SJSA1 (cell line): ENCODE results near the gene BABAM1. TPM values are rescaled to one million over a fixed set of nuclear protein-coding genes. Genes with fewer than 3 reads are reported as not detected.

Experiments used
- DNase-seq, 2 experiments: peaks; one replicate each; pipeline ENCODE4 v3.0.0-alpha.2; 2015 to 2020; ENCODE audit warnings: low spot score in 2 of 2, low read depth in 1 of 2
- H3K27ac ChIP-seq: fragments of 250-450 bp; sonication (Bioruptor Pico); 2 replicates; pipeline ENCODE4 v1.5.1; 2020; ENCODE audit warnings: mild to moderate bottlenecking, moderate library complexity
- H3K27me3 ChIP-seq: fragments of 250-450 bp; sonication (Bioruptor Pico); replicated peaks from 2 replicates; pipeline ENCODE4 v1.5.1; 2020; ENCODE audit warnings: mild to moderate bottlenecking, moderate library complexity
- H3K36me3 ChIP-seq: fragments of 250-450 bp; sonication (Bioruptor Pico); 2 replicates; pipeline ENCODE4 v1.5.1; 2020; ENCODE audit warnings: mild to moderate bottlenecking
- H3K4me1 ChIP-seq: fragments of 250-450 bp; sonication (Bioruptor Pico); replicated peaks from 2 replicates; pipeline ENCODE4 v1.6.1; 2021; ENCODE audit warnings: mild to moderate bottlenecking
- H3K4me3 ChIP-seq: fragments of 250-450 bp; sonication (Bioruptor Pico); 2 replicates; pipeline ENCODE4 v1.5.1; 2020; ENCODE audit warnings: mild to moderate bottlenecking
- H3K9me3 ChIP-seq: fragments of 250-450 bp; sonication (Bioruptor Pico); replicated peaks from 2 replicates; pipeline ENCODE4 v1.5.1; 2020; ENCODE audit warnings: mild to moderate bottlenecking
- total RNA-seq: library from RNA; depleted of rRNA; stranded (reverse); fragments of >200 nt; shearing (Covaris generic); gene quantifications from 2 replicates; pipeline ENCODE4 v1.2.3, GENCODE V29; 2014

Gene BABAM1
- total RNA-seq, 1 experiment from 2014 or later: 138 TPM

DNA sequence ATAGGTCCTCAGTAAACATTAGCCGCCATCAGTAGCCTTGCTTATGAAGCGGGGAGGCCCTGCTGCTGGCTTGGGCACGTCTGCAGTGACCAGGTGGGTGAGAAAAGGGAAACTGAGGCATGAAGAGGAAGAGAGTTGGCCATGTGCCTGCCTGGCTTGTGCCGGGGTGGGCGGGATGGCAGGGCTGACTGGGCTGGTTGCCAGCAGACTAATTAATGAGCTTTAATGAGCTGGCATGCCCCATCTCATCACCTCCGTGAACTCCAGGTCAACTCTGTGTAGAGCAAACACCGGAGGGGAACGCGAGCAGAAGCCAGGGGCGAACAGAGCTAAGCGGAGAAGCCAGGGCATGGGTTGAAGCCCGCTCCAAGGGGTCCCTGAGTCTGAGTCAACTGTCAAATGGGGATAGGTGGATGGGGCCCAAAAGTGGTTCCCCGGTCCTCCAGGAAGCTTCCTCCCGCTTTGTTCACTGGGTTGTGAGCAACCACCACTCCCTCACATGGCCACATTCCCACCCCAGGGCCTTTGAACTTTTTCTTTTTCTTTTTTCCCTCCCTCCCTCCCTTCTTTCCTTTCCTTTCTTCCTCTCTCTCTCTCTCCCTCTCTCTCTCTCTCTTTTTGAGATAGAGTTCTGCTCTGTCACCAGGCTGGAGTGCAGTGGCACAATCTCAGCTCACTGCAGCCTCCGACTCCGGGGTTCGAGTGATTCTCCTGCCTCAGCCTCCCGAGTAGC, 30.3 kb upstream of the BABAM1 start:
- DNase-seq: no peak
- H3K4me3 ChIP-seq: no peak overlapping the region
- H3K27ac ChIP-seq: no peak overlapping the region
- no peaks in the 10 kb centered on the region for H3K27me3 ChIP-seq
- H3K4me1 ChIP-seq: peaks cover 15% of the 10 kb centered on the region
- H3K36me3 ChIP-seq: peaks cover 57% of the 10 kb centered on the region
- no peaks in the 10 kb centered on the region for H3K9me3 ChIP-seq

DNA sequence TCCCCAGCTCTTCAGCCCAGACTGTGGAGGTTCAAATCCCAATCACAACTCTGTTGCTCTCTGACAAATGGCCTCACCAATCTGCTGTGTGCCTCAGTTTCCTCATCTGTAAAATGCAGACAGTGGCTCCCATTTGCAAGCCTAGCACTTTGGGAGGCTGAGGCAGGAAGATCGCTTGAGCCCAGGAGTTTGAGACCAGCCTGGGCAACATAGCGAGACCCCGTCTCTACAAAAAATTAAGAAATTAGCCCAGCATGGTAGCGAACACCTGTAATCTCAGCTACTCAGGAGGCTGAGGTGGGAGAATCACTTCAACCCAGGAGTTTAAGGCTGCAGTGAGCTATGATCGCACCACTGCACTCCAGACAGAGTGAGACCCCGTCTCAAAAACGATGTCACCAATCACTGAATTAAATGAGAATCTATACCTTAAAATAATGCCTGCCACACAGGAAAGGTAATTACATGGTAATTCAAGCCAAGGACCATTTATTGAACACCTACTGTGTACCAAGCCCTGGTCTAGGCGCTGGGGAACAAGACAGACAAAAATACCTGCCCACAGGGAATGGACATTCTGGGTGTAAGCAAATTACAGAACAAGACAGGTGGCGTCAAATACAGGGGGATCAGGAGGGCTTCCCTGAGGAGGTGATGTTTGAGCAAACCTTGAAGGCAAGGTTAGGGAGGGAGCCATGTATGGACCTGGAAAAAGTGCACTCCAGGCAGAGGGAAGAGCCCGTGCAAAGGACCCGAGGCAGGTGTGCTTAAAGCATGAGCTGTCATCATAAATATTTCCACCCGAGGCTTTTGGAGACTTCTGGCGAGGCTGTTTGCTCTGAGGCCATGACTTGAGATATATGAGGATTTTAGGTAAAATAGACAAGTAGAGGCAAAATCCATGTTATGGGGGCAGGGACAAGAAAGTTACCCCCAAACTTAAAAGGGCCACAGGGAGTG, 29.2 kb upstream of the BABAM1 start:
- H3K9me3 ChIP-seq: no peaks in the 10 kb centered on the region
- no peak overlapping the region for H3K4me3 ChIP-seq
- no peak for DNase-seq
- no peak overlapping the region for H3K27ac ChIP-seq
- H3K36me3 ChIP-seq: peaks cover 49% of the 10 kb centered on the region
- H3K4me1 ChIP-seq: peaks cover 15% of the 10 kb centered on the region
- no peaks in the 10 kb centered on the region for H3K27me3 ChIP-seq

DNA sequence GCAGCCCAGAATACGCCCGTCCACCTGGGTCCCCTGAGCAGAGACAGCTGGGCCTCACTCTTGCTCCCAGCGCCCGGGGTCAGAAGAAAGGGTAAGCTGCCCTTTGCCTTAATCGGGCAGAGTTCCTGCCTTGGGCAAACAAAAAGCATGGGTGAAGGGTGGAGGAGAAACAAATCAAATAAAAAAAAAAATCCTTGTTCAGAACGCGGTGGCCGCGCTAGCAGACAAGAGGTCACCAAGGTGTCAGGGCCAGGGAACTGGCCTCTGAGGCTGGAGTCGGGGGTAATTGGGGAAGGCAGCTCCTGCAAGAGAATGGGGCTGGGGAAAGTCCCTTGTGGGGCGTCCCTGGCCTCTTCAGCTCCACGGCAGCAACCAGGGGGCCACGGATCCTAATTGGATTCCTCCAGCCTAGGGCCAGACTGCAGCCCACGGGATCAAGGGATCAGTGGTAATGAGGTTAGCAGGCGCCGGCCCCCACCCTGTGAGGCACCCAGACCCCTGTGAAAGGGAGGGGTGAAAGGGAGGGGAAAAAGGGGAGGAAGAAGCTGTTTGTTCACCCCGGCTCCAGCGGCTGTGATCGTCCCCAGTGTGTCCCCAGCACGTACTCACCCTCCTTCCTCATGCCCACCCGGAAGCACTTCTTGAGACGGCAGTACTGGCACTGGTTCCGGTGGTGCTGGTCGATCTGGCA, 27.0 kb upstream of the BABAM1 start:
- Histone ChIP-seq H3K4me1 (peaks cover 28% of the 10 kb centered on the region), H3K9me3 (no peaks in the 10 kb centered on the region), H3K27me3 (no peaks in the 10 kb centered on the region), H3K27ac (no peak overlapping the region), H3K36me3 (peaks cover 34% of the 10 kb centered on the region), H3K4me3 (no peak overlapping the region)
- DNase-seq: no peak

DNA sequence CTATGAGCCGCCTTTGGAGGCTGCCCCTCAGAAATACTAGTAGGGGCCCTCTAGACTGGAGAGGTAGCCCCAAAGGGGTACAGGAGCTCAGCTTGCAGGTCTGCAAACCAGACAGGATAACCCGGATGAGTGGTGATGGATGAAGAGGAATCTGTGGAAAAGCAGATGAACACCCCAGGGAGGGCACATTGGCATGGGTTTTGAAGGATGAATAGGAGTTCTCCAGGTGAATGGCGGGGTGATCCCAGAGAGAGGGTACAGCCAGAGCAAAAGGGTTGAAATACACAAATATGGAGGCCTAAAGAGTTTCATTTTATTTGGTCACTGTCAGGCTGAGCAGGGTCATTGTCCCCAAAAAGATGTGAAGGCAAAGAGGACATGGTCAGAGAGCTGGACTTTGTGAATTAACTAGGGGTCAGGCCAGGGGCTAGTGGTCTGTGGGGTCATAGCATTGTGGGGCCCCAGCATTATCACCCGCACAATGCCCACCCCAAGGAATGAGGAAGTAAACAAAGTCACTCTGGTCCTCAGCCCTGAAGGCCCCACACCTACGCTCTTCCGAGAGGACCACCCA, 26.3 kb upstream of the BABAM1 start:
- no peak for DNase-seq
- H3K9me3 ChIP-seq: no peaks in the 10 kb centered on the region
- H3K27ac ChIP-seq: no peak overlapping the region
- H3K27me3 ChIP-seq: no peaks in the 10 kb centered on the region
- H3K4me1 ChIP-seq: peaks cover 23% of the 10 kb centered on the region
- peaks cover 29% of the 10 kb centered on the region for H3K36me3 ChIP-seq
- no peak overlapping the region for H3K4me3 ChIP-seq

DNA sequence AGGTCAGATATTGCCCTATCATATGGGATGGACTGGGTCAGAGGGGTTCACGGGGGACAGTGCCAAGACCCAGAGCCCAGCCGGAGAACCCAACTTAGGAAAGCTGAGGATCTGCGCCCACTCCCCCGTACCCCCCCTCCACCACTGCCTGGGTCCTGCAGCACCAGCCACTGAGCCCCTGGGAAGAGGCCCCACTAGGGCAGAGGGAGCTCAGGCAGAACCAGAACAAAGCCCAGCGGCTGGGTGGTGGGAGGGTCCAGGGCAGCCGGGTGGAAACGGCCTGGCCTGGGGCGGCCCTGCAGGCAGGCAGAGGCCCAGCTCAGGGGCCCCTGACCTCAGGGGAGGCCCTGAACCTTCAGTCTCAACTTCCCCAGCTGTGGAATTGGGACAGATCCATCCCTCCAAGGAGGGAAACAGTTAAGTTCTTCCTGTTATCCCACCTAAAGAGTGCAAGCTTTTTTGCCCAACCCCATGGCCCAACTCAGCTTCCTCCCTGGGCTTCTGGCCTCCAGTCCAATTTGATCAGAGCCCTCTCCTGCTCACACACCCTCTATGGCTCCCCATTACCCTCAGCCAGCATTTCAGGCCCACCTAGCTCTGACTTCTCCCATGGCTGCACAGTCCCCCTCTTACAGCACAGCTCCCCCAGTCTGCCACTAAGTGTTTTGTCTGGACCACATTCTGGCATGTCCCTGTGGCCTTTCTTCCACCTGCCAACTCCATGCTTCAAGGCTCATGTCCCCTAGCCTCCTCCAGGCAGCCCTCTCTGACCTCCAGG, 24.6 kb upstream of the BABAM1 start:
- Histone ChIP-seq H3K4me1 (peaks cover 30% of the 10 kb centered on the region), H3K36me3 (peaks cover 19% of the 10 kb centered on the region), H3K27ac (no peak overlapping the region), H3K9me3 (no peaks in the 10 kb centered on the region; the same call in 1 of the 2 replicates), H3K4me3 (no peak overlapping the region), H3K27me3 (no peaks in the 10 kb centered on the region)
- no peak for DNase-seq

DNA sequence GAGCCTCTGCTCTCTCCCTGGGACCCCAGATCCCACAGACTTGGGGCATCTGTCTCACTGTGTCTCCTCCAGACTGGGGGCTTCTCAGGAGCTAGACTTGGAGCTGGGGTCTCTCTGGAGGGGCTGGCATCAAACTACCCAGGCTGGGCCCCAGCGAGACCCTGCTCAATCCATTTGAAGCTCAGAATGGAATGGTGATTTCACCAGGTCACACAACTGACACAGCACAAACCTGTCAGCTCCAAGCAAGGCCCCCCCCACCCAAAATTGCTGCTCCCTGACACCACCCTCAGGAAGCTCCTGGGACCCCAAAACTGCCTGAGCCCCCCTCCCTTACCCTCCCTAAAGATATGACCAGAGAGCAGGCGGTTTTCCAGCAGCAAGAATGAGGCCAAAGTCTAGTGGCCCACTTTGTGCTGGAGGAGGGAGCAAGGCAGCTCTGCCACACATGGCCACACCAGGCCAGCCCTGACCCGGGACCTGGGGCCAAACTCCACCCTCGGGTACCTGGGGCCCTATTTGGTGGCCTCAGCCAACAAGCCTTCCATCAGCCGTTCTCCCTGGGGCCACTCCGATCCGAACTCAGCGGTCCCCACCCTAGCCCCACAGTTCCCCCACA, 23.9 kb upstream of the BABAM1 start:
- no peak overlapping the region for H3K27ac ChIP-seq

DNA sequence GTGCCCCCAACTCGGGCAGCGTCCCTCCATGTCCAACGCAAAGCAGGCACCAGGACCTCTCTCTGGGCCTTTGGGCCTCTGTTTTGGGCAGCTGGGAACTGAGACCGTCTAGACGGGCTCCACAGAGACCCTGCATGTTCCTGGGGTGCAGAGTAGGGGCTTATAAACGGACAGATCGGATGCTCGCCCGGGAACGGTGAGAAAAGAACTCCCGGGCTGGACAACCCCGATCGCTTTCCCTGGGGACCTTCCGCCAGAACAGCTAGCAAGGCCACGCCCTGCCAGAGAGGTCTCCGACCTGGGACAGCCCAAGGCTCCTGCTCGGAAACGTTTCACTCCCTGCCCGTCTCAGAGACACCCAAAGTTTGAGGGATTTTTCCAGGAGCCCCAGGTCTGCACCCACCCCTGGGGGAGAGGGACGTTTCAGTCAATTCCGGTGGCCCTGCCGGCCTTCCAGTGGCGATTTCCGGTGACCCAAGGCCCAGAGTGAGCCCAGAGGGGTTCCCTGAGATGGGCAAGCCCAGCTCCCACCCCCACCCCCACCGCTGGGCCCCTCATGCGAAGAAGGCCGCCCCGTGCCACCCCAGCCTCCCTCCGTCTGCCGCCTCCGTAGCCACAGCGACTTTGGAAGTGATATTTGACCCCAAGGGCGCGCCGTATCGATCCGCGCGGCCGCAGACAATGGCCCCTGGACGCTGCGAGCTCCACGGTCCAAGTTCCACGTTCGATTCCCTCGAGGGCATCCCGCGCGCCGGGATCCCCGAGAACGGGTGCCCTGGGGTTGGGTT, 23.2 kb upstream of the BABAM1 start:
- Histone ChIP-seq H3K27me3 (no peaks in the 10 kb centered on the region), H3K36me3 (peaks cover 8% of the 10 kb centered on the region; the same call in 1 of the 2 replicates), H3K9me3 (no peaks in the 10 kb centered on the region; the same call in 1 of the 2 replicates), H3K4me3 (peak overlapping the region; percentile 89), H3K4me1 (peaks cover 30% of the 10 kb centered on the region), H3K27ac (no peak overlapping the region)
- peak in 1 of 2 experiments; percentile 27 for DNase-seq

More for the DNA sequence above, 23.9 kb upstream of the BABAM1 start:
- H3K27me3 ChIP-seq: no peaks in the 10 kb centered on the region
- no peaks in the 10 kb centered on the region; the same call in 1 of the 2 replicates for H3K9me3 ChIP-seq
- DNase-seq: no peak
- H3K36me3 ChIP-seq: peaks cover 12% of the 10 kb centered on the region
- peaks cover 30% of the 10 kb centered on the region for H3K4me1 ChIP-seq
- peak overlapping the region; percentile 89 for H3K4me3 ChIP-seq

DNA sequence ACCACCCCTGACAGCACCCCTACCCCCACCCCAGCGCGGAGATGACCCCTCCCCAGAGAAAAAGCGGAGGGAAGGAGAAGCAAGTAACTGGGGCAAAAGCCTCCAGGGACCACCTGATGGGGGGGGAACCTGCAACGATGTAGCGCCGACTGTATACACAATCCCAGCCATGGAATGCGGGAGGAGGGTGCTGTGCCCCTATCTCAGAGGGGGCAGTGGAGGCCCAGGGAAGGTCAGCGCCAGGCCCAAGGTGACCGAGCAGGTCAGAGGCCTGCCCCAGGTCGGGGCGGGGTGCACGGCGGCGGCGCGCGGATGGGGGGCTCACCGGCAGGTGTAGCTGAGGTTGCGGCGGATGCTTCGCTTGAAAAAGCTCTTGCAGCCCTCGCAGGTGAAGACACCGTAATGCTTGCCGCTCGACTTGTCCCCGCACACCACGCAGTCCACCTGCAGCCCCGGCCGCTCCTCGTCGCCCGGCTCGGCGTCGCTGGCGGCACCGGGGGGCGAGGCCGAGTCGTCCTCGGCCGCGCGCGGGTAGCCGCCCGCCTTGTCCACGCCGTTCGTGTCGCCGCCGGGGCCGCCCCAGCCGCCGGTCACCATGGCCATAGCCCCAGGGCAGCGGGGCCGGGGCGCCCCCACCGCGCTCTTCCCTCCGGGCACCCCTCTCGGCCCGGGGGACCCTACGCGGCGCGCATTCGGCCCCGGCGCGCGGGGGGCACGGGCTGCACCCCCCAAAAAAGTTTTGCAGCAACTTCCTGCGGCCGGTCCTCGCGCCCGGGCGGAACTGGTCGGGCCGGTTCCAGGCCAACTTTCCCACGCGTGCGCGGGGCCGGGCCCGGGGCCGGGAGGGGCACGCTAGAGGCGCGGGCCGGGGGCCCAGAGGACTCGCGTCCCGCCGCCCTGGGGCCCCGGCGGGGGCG, 22.4 kb upstream of the BABAM1 start:
- peaks cover 5% of the 10 kb centered on the region; the same call in 1 of the 2 replicates for H3K36me3 ChIP-seq
- H3K4me1 ChIP-seq: peaks cover 33% of the 10 kb centered on the region
- peak overlapping the region; percentile 89 for H3K4me3 ChIP-seq
- no peaks in the 10 kb centered on the region for H3K27me3 ChIP-seq
- H3K27ac ChIP-seq: no peak overlapping the region
- no peak for DNase-seq
- no peaks in the 10 kb centered on the region; the same call in 1 of the 2 replicates for H3K9me3 ChIP-seq

DNA sequence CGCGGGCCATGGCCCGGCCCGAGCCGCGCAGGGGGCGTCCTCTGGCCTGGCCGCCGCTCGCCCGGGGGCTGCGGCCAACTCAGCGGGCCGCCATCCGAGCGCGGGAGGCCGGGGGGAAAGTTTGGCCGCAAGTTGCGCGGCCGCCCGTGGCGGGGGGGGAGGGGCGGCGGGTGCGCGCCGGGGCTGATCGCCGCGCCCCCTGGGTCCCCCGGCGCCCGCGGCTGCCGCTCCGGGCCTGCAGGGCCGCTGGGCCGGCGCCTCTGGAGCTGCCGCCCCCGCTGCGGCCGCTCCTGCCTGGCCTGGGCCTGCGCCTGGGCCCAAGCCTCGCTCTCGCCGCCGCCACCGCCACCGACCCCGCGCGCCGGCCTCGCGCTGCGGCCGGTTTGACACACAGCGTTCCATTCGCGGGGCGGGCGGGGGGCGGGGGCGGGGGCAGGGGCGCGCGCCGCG, 21.7 kb upstream of the BABAM1 start, which contains the start of gene NR2F6:
Gene NR2F6 (minus strand): TSS at position 385 of the 450 bp plus-strand sequence. CDS start 699 bp downstream, outside the sequence.
- H3K4me1 ChIP-seq: peaks cover 33% of the 10 kb centered on the region
- peaks cover 5% of the 10 kb centered on the region; the same call in 1 of the 2 replicates for H3K36me3 ChIP-seq
- H3K27ac ChIP-seq: peak within 1 kb of the TSS; percentile 44; the same call in 1 of the 2 replicates
- H3K9me3 ChIP-seq: no peaks in the 10 kb centered on the region; the same call in 1 of the 2 replicates
- peak within 1 kb of the TSS; percentile 89 for H3K4me3 ChIP-seq
- H3K27me3 ChIP-seq: no peaks in the 10 kb centered on the region
- no peak for DNase-seq

DNA sequence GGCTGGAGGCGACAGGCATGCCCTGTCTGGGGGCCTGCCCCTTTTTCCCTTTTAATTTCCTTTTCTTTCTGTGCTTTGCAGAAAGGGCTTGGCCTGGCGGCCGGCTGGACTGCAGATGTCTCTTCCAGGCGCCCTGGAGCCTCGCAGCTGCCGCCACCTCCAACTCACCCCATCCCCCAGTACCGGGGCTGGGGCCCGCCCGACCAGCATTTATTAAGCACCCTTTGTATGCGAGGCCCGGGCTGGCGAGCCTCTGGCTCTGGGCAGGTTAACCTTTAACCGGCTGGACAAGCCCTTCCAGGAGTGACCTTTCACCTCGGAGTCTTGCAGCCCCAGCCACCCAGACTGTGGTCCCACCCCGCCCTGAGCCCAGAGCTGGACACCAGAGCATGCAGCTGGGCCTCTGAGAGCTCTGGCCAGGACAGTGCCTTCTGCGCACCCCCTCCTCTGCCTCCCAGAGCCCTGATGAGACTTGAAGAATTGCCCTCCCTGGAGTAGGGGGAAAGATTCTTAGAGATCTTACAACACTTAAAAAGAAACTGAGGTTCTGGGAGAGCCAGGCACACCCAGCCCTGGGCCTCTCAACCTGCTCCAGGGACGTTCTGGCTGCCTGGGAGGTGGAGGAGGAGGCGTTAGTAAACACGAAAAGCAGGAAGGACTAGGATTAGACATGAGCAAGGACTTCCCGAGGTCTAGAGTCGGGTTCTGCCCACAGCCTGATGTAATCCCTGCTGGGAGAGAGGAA, 20.4 kb upstream of the BABAM1 start:
- Histone ChIP-seq H3K36me3 (peaks cover 5% of the 10 kb centered on the region; the same call in 1 of the 2 replicates), H3K4me1 (peaks cover 33% of the 10 kb centered on the region), H3K27me3 (no peaks in the 10 kb centered on the region), H3K4me3 (peak overlapping the region; percentile 39), H3K9me3 (no peaks in the 10 kb centered on the region; the same call in 1 of the 2 replicates), H3K27ac (no peak overlapping the region)
- no peak for DNase-seq
